ENCODE data around the gene KCNMA1.

DNA sequence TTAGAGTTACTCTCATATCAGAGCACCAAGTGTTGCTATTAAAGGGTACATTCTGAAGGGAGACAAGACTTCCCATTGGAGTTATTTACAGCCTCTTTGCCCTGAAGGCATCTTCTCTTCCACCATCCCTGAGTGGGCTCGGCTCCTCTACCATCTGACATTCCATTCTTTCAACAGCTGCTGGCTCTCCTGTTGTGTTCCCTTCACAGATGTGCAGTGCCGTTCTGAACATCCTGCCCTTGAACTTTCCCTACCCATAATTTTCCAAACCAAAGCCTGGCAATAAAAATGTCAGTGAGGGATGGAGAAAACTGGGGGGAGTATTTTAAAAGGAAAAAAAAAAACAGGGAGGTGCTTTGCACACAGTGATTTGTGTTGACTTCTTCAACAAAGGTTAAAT, 392.9 kb downstream of the KCNMA1 start:
- TF ChIP-seq RAD21 (IDR thresholded peaks at IDR 0.05; ENCODE audit: low read depth): no peak
- TF ChIP-seq YY1 (IDR thresholded peaks at IDR 0.05; ENCODE audit: low read depth): no peak
- TF ChIP-seq CREB1 (IDR thresholded peaks at IDR 0.05; ENCODE audit: low read depth): no peak
- TF ChIP-seq FOXM1 (IDR thresholded peaks at IDR 0.05; ENCODE audit: borderline replicate concordance, low read depth): no peak
- TF ChIP-seq, protein P1, sequence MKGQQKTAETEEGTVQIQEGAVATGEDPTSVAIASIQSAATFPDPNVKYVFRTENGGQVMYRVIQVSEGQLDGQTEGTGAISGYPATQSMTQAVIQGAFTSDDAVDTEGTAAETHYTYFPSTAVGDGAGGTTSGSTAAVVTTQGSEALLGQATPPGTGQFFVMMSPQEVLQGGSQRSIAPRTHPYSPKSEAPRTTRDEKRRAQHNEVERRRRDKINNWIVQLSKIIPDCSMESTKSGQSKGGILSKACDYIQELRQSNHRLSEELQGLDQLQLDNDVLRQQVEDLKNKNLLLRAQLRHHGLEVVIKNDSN (IDR thresholded peaks at IDR 0.05): no peak

All from Ishikawa (cell line).